DMS153 treated with DMSO at 0.1 percent for 48 hours (cell line): ENCODE results near the gene PSG1.
A peak's percentile ranks its signal among the peaks of the same experiment; 100 is the strongest.
"Not testable (repeated sequence)": the region's sequence is repeated elsewhere in the genome, so short reads cannot be mapped to it uniquely, and the experiment has no call there.

Source experiments
- DNase-seq: peaks from one replicate; lab custom pipeline; 2025; ENCODE audit not compliant: unreplicated experiment; lab: John Stamatoyannopoulos, UW

PSG1 gene

DNA sequence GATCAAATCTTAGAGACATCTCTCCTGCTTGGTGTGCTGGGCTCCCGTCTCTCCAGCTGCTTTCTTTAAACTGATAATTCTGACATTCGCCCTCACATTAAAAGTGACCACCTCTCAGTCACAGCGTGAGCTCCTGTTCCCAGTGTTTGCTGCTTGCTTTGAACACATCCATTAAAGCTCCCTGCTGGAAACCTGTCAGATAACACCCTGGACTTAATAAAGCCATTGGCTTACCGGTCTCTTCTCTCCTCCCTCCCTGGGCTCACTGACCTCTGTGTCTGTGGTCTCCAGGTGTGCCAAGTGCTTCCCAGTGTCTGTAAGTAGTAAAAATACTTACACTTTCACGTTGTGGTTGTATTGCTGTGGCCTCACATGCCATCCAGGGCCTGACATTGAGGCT lies 2.5 kb upstream of the PSG1 start:
- DNase-seq, result not testable (repeated sequence)

- not testable (repeated sequence) for DNase-seq
These were observed 1.8 kb upstream of the PSG1 start for GRCh38 chr19:42881279-42881678.

- DNase-seq, result not testable (repeated sequence)
These were observed 1.1 kb upstream of the PSG1 start for GRCh38 chr19:42880621-42881020.

GRCh38 chr19:42876596-42876995 lies 2.9 kb downstream of the PSG1 start:
- not testable (repeated sequence) for DNase-seq

- not testable (repeated sequence) for DNase-seq
These were observed 3.6 kb downstream of the PSG1 start for GRCh38 chr19:42875881-42876280.

DNA sequence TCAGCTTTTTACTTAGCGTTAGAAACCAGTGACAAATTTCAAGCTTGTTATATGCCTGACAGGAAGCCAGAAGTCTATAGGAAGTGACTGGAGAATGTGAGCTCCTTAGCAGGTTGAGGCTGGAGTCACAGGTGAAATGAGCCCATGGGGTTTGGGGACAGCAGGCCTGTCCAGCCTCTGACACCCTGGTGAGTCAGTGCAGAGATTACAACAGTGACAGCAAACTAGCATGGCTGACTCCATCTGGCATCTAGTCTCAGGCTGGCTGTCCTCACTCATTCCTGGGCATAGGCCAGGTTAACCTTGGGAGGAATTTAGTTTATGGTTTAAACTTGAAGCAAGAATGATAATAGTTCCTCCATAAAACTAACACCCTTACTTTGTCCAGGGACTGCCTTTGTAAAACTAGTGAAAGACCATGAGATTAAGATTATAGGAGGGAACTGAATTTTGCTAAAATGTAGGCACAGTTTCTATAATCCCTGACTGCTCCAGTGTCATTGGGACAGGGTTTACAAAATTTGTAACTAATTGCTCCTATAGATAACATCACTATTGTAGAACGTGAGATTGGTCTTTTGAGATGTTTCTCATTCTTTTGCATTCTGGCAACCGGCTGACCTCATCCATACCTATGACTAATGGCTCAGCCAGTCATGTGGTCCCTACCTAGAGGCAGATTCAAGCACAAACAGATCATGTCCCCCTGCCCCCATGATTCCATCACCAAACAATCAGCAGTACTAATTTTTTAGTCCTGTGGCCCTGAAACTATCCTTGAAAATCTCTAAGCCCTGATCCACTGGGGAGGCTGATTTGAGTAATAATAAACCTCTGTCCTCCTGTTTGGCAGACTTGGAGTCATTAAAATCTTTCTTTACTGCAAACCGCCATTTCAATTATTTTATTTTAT lies 4.4 kb downstream of the PSG1 start:
- DNase-seq, result not testable (repeated sequence)

- DNase-seq, result not testable (repeated sequence)
These were observed 5.4 kb downstream of the PSG1 start for GRCh38 chr19:42874136-42874535.

DNA sequence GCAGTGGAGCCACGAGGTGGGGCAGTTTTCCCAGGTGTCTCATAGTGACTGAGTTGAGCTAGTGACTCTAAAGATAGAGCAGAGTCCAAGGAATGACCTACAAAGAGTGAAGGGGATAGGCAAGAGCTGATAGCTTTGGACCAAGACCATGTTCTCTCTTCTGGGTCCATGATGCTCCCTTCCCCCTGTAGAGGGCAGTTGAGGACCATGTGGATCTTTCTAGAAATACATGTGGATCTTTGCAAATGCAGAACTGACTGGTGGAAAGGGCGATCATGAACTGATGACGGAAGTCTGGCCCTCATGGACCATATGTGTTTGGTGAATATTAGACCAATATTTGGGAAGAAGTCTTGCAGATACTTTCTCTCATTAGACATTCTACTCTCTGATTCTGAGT lies 6.9 kb downstream of the PSG1 start:
- no peak for DNase-seq

GRCh38 chr19:42857544-42857867 lies 22.0 kb downstream of the PSG1 start:
- no peak for DNase-seq

GRCh38 chr19:42856866-42857543 lies 22.5 kb downstream of the PSG1 start:
- peak; percentile 5 for DNase-seq

- not testable (repeated sequence) for DNase-seq
These were observed 24.8 kb downstream of the PSG1 start for GRCh38 chr19:42854745-42855144.

GRCh38 chr19:42853231-42853630 lies 26.3 kb downstream of the PSG1 start:
- not testable (repeated sequence) for DNase-seq

DNA sequence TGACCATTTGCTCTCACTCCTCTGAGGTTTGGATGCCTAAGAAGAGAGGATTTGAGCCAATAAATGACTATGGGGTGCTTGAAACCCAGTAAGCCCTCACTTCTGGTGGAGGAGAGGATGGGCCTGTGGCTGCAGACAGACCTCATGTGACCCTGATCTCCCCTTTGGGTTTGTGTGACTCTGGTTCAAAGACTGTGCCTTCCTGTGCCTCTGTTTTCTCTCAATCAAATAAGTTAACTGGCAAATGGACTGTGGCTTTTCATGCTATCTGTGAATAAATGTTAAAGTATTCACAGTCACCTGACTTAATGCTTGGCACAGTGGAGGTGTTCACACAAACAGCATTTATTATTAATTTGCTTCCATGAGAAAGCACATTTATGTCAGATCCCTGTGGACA lies 26.7 kb downstream of the PSG1 start:
- not testable (repeated sequence) for DNase-seq

DNA sequence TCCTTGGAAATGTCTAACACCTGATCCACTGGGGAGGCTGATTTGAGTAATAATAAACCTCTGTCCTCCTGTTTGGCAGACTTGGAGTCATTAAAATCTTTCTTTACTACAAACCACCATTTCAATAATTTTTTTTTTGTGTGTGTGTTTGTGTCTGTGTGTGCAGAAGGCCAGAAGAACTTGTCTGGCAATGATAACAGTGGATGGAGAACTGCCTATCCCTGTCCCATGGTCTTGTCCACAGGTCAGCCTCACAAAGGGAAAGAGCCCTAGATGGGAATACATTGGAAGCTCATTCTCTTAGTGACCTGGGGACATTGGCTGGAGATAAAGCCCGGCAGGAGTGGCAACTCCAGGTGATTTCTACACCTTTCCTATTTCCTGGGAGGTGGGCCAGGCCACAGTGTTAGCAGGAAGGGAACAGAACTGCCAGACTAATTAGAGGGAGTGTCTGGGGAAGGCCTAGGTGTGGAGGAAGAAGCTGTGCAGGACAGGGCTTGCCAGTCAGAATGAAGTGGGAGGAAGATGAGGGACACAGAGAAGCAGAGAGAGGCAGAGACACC lies 27.7 kb downstream of the PSG1 start:
- DNase-seq, result not testable (repeated sequence)

- no peak for DNase-seq
These were observed 28.4 kb downstream of the PSG1 start for GRCh38 chr19:42850981-42851717.

DNA sequence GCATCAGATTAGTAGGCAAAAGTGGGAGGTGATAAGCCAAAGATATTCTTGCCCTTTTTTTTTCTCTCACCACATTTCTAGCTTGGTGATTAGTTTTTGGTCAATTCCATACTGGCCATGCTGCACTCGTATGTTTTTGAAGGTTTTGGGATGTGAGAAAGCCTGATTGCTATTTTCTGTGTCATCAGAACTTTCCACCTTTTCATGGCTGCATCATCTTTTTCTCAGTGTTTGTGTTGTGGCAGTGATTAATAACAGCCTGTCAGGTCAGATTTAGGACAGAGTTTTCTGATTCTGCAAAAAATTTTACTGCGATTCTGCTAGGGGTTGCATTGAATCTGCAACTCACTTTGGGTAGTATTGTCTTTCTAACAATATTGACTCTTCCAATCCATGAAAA lies 32.9 kb downstream of the PSG1 start:
- DNase-seq, result no peak

DNA sequence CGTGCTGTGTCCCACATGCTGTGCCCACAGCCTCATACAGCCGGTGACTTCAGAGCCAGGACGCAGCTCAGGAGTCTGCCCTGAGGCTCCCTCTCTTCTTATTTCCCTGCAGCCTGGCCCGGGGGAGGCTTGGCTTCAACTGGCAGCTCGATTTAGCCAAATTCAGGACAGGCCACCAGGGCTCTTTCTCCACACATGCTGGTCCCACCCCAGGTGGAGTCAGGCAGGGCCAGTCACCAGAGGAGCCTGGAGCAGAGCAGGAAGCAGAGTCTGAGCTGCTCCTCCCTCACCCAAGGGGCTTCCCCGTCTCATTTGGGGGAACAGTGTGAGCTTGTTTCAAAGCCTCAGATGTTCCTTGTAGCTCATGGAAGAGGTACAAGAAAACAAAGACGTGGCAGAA lies 35.9 kb downstream of the PSG1 start:
- DNase-seq, result not testable (repeated sequence)

DNA sequence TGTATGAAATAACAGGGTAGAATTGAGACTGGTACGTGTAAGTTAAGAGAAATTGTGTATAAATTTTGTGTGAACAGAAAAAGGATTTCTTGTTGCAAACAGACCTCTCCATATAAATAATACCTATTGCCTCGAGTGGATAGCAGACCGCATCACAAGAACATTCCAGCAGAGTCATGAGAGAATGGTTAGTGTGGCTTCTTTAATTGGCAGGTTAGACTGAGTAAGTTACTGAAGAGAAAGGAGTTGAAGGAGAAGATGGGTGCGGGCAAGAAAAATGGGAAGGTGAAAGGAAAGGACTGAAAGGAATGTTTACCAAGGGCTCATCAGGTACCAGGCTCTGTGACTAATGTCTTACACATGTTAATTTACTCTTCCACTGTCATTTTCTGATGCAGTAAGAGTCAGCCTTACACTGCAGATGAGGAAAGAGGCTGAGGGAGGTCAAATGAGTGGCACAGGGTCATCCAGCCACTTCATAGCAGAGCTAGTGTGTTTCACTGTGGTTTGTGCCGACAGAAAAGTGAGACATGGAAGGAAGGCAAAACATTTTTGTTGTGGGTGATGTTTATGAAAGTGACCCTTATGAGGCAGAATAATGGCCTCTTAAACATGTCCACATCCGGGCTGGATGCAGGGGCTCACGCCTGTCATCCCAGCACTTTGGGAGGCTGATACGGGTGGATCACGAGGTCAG lies 46.6 kb downstream of the PSG1 start:
- DNase-seq, result not testable (repeated sequence)

- DNase-seq, result not testable (repeated sequence)
These were observed 47.4 kb downstream of the PSG1 start for GRCh38 chr19:42832023-42832680.
